T-cell (primary cell): ENCODE results near the gene TOMM20. TPM values are rescaled to one million over a fixed set of nuclear protein-coding genes. Genes with fewer than 3 reads are reported as not detected.
"Not testable (repeated sequence)": the region's sequence is repeated elsewhere in the genome, so short reads cannot be mapped to it uniquely, and the experiment has no call there.

Experiments
- ATAC-seq, 4 experiments: fragments of 200-7000 bp in 3 of 4; fragments of 150-1000 bp in 1 of 4; cut with Tn5 transposase; replicated peaks in 1 of 4; 1 replicate in 3 of 4; 2 replicates in 1 of 4; pipeline ENCODE4 v1.10.0; 2021; ENCODE audit warnings: moderate library complexity in 3 of 4, mild to moderate bottlenecking in 2 of 4, moderate number of reproducible peaks in 1 of 4
- CTCF ChIA-PET, 2 donors: fragments of 300-600 bp; sonication (Branson Sonifier 250); formaldehyde crosslinking; loops; one replicate each; lab custom pipeline; 2022; ENCODE audit warnings: antibody characterized with exemption in 2 of 2; lab: Charles Lee
- POLR2A ChIA-PET, 2 donors: fragments of 300-600 bp; sonication (Branson Sonifier 250); formaldehyde crosslinking; loops; one replicate each; lab custom pipeline; 2022; ENCODE audit warnings: antibody characterized with exemption in 2 of 2; lab: Charles Lee
- DNase-seq, 35 experiments: peaks; one replicate each; pipeline versions ENCODE4 v3.0.0 to v3.0.0-alpha.2; 2013 to 2023
- H3K27ac ChIP-seq: one replicate; pipeline ENCODE4 v1.5.1; 2013; ENCODE audit warnings: low read length
- H3K27me3 ChIP-seq, 2 experiments: replicated peaks in 1 of 2; 1 replicate in 1 of 2; 2 replicates in 1 of 2; pipeline versions ENCODE4 v1.6.1 to v1.7.0; 2013; ENCODE audit warnings: low read length in 1 of 2, mixed read lengths in 1 of 2; ENCODE audit not compliant: control insufficient read depth in 2 of 2, insufficient read depth in 2 of 2; ENCODE audit errors: extremely low read depth in 1 of 2
- H3K36me3 ChIP-seq, 2 donors: 1 replicate in 1 of 2; 2 replicates in 1 of 2; pipeline versions ENCODE4 v1.6.1 to v1.7.0; 2013; ENCODE audit warnings: low read length in 1 of 2; ENCODE audit not compliant: control insufficient read depth in 2 of 2, insufficient read depth in 1 of 2; ENCODE audit errors: extremely low read depth in 1 of 2
- H3K4me1 ChIP-seq, 2 experiments: 1 replicate in 1 of 2; 2 replicates in 1 of 2; pipeline versions ENCODE4 v1.6.1 to v1.7.0; 2013; ENCODE audit warnings: low read length in 2 of 2, mixed read lengths in 1 of 2; ENCODE audit not compliant: insufficient read depth in 2 of 2, control insufficient read depth in 1 of 2; ENCODE audit errors: extremely low read depth in 1 of 2
- H3K4me3 ChIP-seq, 2 donors: 1 replicate in 1 of 2; 2 replicates in 1 of 2; pipeline versions ENCODE4 v1.5.1 to v1.7.0; 2013; ENCODE audit warnings: mild to moderate bottlenecking in 2 of 2, low read length in 1 of 2, moderate library complexity in 1 of 2; ENCODE audit not compliant: control insufficient read depth in 1 of 2; ENCODE audit errors: extremely low read depth in 1 of 2
- H3K9me3 ChIP-seq: 2 replicates; pipeline ENCODE4 v1.7.0; 2013
- H3K27ac Mint-ChIP-seq, 2 donors: one replicate each; pipeline ENCODE4 v1.8.0; 2020 to 2021; ENCODE audit warnings: mild to moderate bottlenecking in 2 of 2, mixed read lengths in 2 of 2
- H3K27me3 Mint-ChIP-seq, 2 donors: one replicate each; pipeline ENCODE4 v1.8.0; 2021 to 2022; ENCODE audit warnings: mixed read lengths in 2 of 2
- H3K36me3 Mint-ChIP-seq: one replicate; pipeline ENCODE4 v1.8.0; 2021; ENCODE audit warnings: mixed read lengths
- H3K4me1 Mint-ChIP-seq, 3 donors: one replicate each; pipeline ENCODE4 v1.8.0; 2020 to 2022; ENCODE audit warnings: mixed read lengths in 3 of 3, mild to moderate bottlenecking in 1 of 3
- H3K4me3 Mint-ChIP-seq, 3 donors: one replicate each; pipeline ENCODE4 v1.8.0; 2020 to 2022; ENCODE audit warnings: mild to moderate bottlenecking in 3 of 3, mixed read lengths in 3 of 3, moderate library complexity in 3 of 3
- H3K9me3 Mint-ChIP-seq, 3 donors: one replicate each; pipeline ENCODE4 v1.8.0; 2020 to 2022; ENCODE audit warnings: mixed read lengths in 3 of 3
- WGBS: methylation state at CpG from one replicate; pipeline ENCODE4 v1.1.5; 2013; ENCODE audit warnings: missing lambda C conversion rate; ENCODE audit not compliant: insufficient coverage; 5-methylcytosine and 5-hydroxymethylcytosine counted together
- total RNA-seq, 35 experiments: library from RNA in 6 of 35; stranded (reverse) in 6 of 35; fragments of 120-200 nt in 1 of 35; gene quantifications; one replicate each; pipeline versions ENCODE4 v1.2.1 to v1.2.4 and lab custom pipeline; 2013 to 2026

TOMM20 gene
- total RNA-seq, 5 donors from 2014 or later (not counting 1 experiment from before 2014, with no cell fraction given) = 81.7 to 115 (median 106) TPM

GRCh38 chr1:235101558-235102258 is 26.9 kb downstream of the TOMM20 start:
- WGBS = 100% methylated on average over 1 of the region's 5 CpGs
- ATAC-seq = no peak
- Histone ChIP-seq H3K27me3 (peaks cover 0 to 13% of the 10 kb centered on the region in 2 experiments), H3K9me3 (no peaks in the 10 kb centered on the region), H3K27ac (no peak overlapping the region), H3K4me1 (peaks cover 19 to 36% of the 10 kb centered on the region in 2 experiments), H3K4me3 (no peak overlapping the region), H3K36me3 (no peaks in the 10 kb centered on the region)
- peaks cover 31 to 38% (median 37%) of the 10 kb centered on the region in 3 donors for H3K4me1 Mint-ChIP-seq
- peaks cover 2 to 4% of the 10 kb centered on the region in 2 donors for H3K27me3 Mint-ChIP-seq
- ChIA-PET CTCF (interaction anchor here in 1 of 2 donors (0.5 to 1.0 kb wide), 3 partner anchors 8 to 594 kb away, joined by 3 to 5 read pairs (median 3); no protein-coding TSS in a partner anchor), POLR2A (interaction anchor here in 1 of 2 donors (0.7 kb wide), 1 partner anchor 329 kb away, joined by 3 read pairs; no protein-coding TSS in a partner anchor)
- DNase-seq = no peak
- H3K9me3 Mint-ChIP-seq = no peaks in the 10 kb centered on the region
- peak overlapping the region in 1 of 3 donors; percentile 5 for H3K4me3 Mint-ChIP-seq
- no peak overlapping the region for H3K27ac Mint-ChIP-seq
- H3K36me3 Mint-ChIP-seq = no peaks in the 10 kb centered on the region

GRCh38 chr1:235100194-235100772 is 28.4 kb downstream of the TOMM20 start:
- peaks cover 2 to 4% of the 10 kb centered on the region in 2 donors for H3K27me3 Mint-ChIP-seq
- WGBS = 82% methylated on average over 12 of the region's 13 CpGs
- Histone ChIP-seq H3K27me3 (peaks cover 0 to 14% of the 10 kb centered on the region in 2 experiments), H3K4me1 (peaks cover 19 to 32% of the 10 kb centered on the region in 2 experiments), H3K36me3 (no peaks in the 10 kb centered on the region), H3K4me3 (no peak overlapping the region), H3K9me3 (no peaks in the 10 kb centered on the region), H3K27ac (no peak overlapping the region)
- no peaks in the 10 kb centered on the region for H3K36me3 Mint-ChIP-seq
- POLR2A ChIA-PET = interaction anchor here in 1 of 2 donors (0.5 kb wide), 1 partner anchor 692 kb away, joined by 3 read pairs; no protein-coding TSS in a partner anchor
- no peak for DNase-seq
- CTCF ChIA-PET = interaction anchor here in 1 of 2 donors (0.6 kb wide), 1 partner anchor 160 kb away, joined by 3 read pairs; no protein-coding TSS in a partner anchor
- peaks cover 26 to 37% (median 32%) of the 10 kb centered on the region in 3 donors for H3K4me1 Mint-ChIP-seq
- no peaks in the 10 kb centered on the region for H3K9me3 Mint-ChIP-seq
- no peak overlapping the region for H3K4me3 Mint-ChIP-seq
- no peak for ATAC-seq
- no peak overlapping the region for H3K27ac Mint-ChIP-seq

GRCh38 chr1:235098991-235099390 is 29.6 kb downstream of the TOMM20 start:
- 96% methylated on average over 4 of the region's 9 CpGs for WGBS
- Histone ChIP-seq H3K36me3 (no peaks in the 10 kb centered on the region), H3K27ac (no peak overlapping the region), H3K27me3 (peaks cover 0 to 18% of the 10 kb centered on the region in 2 experiments), H3K4me1 (peaks cover 10 to 23% of the 10 kb centered on the region in 2 experiments), H3K9me3 (no peaks in the 10 kb centered on the region), H3K4me3 (no peak overlapping the region)
- no peaks in the 10 kb centered on the region for H3K9me3 Mint-ChIP-seq
- peaks cover 2 to 5% of the 10 kb centered on the region in 2 donors for H3K27me3 Mint-ChIP-seq
- no peak for DNase-seq
- peaks cover 13 to 26% (median 20%) of the 10 kb centered on the region in 3 donors for H3K4me1 Mint-ChIP-seq
- no peak overlapping the region for H3K27ac Mint-ChIP-seq
- no peak for ATAC-seq
- CTCF ChIA-PET = interaction anchor here in 1 of 2 donors (0.6 to 0.7 kb wide), 2 partner anchors 27 to 328 kb away, joined by 4 to 5 read pairs; no protein-coding TSS in a partner anchor
- POLR2A ChIA-PET = interaction anchor here in 1 of 2 donors (0.6 kb wide), 1 partner anchor 333 kb away, joined by 3 read pairs; no protein-coding TSS in a partner anchor
- H3K4me3 Mint-ChIP-seq = no peak overlapping the region
- H3K36me3 Mint-ChIP-seq = no peaks in the 10 kb centered on the region

GRCh38 chr1:235098547-235098946 is 30.1 kb downstream of the TOMM20 start:
- Mint-ChIP-seq H3K4me3 (no peak overlapping the region), H3K4me1 (peaks cover 14 to 26% (median 20%) of the 10 kb centered on the region in 3 donors), H3K9me3 (no peaks in the 10 kb centered on the region), H3K27ac (no peak overlapping the region), H3K36me3 (no peaks in the 10 kb centered on the region), H3K27me3 (peaks cover 4 to 9% of the 10 kb centered on the region in 2 donors)
- no peak overlapping the region for H3K4me3 ChIP-seq
- H3K27ac ChIP-seq = no peak overlapping the region
- no peaks in the 10 kb centered on the region for H3K9me3 ChIP-seq
- CTCF ChIA-PET = interaction anchor here in 1 of 2 donors (0.6 to 0.7 kb wide), 2 partner anchors 28 to 329 kb away, joined by 4 to 5 read pairs; no protein-coding TSS in a partner anchor
- WGBS = no CpG with 5 or more reads among the region's 6 CpGs
- H3K4me1 ChIP-seq = peaks cover 6 to 24% of the 10 kb centered on the region in 2 experiments
- POLR2A ChIA-PET = interaction anchor here in 1 of 2 donors (0.5 to 0.6 kb wide), 2 partner anchors 334 to 377 kb away, joined by 3 to 5 read pairs; no protein-coding TSS in a partner anchor
- DNase-seq (no peak), ATAC-seq (no peak)
- H3K36me3 ChIP-seq = no peaks in the 10 kb centered on the region
- peaks cover 0 to 19% of the 10 kb centered on the region in 2 experiments for H3K27me3 ChIP-seq

- not testable (repeated sequence) for H3K9me3 ChIP-seq, H3K36me3 ChIP-seq, H3K27ac ChIP-seq, H3K36me3 Mint-ChIP-seq, H3K27ac Mint-ChIP-seq, ATAC-seq, DNase-seq, H3K4me3 Mint-ChIP-seq, H3K27me3 Mint-ChIP-seq, H3K4me3 ChIP-seq, H3K9me3 Mint-ChIP-seq
- peaks cover 9 to 20% (median 14%) of the 10 kb centered on the region in 3 donors for H3K4me1 Mint-ChIP-seq
- Histone ChIP-seq H3K4me1 (peaks cover 0 to 15% of the 10 kb centered on the region in 2 experiments), H3K27me3 (peaks cover 0 to 25% of the 10 kb centered on the region in 2 experiments)
- CTCF ChIA-PET = interaction anchor here in 1 of 2 donors (0.6 to 0.7 kb wide), 2 partner anchors 63 to 607 kb away, joined by 4 to 5 read pairs; no protein-coding TSS in a partner anchor
- 92% methylated on average over 11 of the region's 14 CpGs for WGBS
- POLR2A ChIA-PET = interaction anchor here in 1 of 2 donors (0.7 kb wide), 1 partner anchor 227 kb away, joined by 3 read pairs; no protein-coding TSS in a partner anchor
Observed at GRCh38 chr1:235097501-235097900, 31.1 kb downstream of the TOMM20 start.
